Measurements from ENCODE around the gene GRM8.

DNA sequence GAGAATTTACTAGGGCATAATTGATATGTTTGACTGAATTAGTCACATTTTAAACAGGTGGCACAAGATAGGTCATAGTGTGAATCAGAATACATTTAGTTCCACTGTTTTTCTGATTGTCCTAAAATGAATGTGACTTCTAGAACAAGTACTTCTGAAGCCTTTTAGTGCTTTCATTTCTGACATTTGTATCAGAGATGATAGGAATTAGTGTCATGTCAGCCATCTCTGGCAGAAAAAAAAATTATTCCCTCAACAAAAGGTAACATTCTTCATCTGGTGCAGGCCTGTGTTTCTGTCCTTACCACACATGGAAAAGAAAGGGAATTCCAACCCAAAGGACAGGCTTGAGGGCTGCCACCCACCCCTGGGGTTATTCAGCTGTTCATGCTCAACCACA, 21.3 kb downstream of the GRM8 start:
- TF ChIP-seq, protein P1, sequence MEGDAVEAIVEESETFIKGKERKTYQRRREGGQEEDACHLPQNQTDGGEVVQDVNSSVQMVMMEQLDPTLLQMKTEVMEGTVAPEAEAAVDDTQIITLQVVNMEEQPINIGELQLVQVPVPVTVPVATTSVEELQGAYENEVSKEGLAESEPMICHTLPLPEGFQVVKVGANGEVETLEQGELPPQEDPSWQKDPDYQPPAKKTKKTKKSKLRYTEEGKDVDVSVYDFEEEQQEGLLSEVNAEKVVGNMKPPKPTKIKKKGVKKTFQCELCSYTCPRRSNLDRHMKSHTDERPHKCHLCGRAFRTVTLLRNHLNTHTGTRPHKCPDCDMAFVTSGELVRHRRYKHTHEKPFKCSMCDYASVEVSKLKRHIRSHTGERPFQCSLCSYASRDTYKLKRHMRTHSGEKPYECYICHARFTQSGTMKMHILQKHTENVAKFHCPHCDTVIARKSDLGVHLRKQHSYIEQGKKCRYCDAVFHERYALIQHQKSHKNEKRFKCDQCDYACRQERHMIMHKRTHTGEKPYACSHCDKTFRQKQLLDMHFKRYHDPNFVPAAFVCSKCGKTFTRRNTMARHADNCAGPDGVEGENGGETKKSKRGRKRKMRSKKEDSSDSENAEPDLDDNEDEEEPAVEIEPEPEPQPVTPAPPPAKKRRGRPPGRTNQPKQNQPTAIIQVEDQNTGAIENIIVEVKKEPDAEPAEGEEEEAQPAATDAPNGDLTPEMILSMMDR (conservative IDR thresholded peaks at IDR 0.05; ENCODE audit: low read length): no peak
- TF ChIP-seq EZH2phosphoT487 (IDR thresholded peaks at IDR 0.05; ENCODE audit: borderline replicate concordance, low read depth, low read length): no peak
